HepG2 (cell line): ENCODE results near the gene SLC12A2. TPM values are rescaled to one million over a fixed set of nuclear protein-coding genes. Genes with fewer than 3 reads are reported as not detected.

Source experiments
- ATAC-seq: fragments of 200-7000 bp; cut with Tn5 transposase; 3 replicates; pipeline ENCODE4 v1.9.1; 2020; ENCODE audit warnings: mild to moderate bottlenecking, moderate library complexity
- BruUV-seq: library from RNA; stranded (reverse); fragments of 400-500 nt; replicated peaks from 2 replicates; lab custom pipeline; 2021; lab: Mats Ljungman, UMichigan
- CTCF ChIA-PET: fragments of 300-600 bp; formaldehyde crosslinking; extraction: SDS; loops from one replicate; lab custom pipeline; 2021; ENCODE audit warnings: low total read pairs, inconsistent platforms, low intra/inter-chr PET ratio; lab: Yijun Ruan, JAX
- POLR2A ChIA-PET: fragments of 350-600 bp; sonication (Branson Sonifier 250); formaldehyde crosslinking; loops from one replicate; lab custom pipeline; 2020; ENCODE audit warnings: antibody characterized with exemption, inconsistent platforms; lab: Yijun Ruan, JAX
- DNase-seq: peaks from one replicate; pipeline ENCODE4 v3.0.0-alpha.2; 2015; ENCODE audit warnings: low spot score
- FAIRE-seq: peaks from 3 replicates; lab custom pipeline; 2011; peaks lifted over from hg19 to GRCh38; lab: Jason Lieb, UNC
- H2AFZ ChIP-seq: one replicate; pipeline ENCODE4 v1.6.1; 2011; ENCODE audit warnings: low read length, inconsistent platforms
- H3K27ac ChIP-seq: fragments of 300-600 bp; 3 replicates; pipeline ENCODE4 v1.8.0; 2011; ENCODE audit warnings: mixed run types, mild to moderate bottlenecking, mixed read lengths, low read length, inconsistent platforms; ENCODE audit not compliant: insufficient read depth; ENCODE audit errors: extremely low read length
- H3K27me3 ChIP-seq, 2 experiments: fragments of 200-600 bp in 1 of 2; 2 replicates in 1 of 2; 3 replicates in 1 of 2; pipeline versions ENCODE4 v1.6.0 to v1.8.0; 2011; ENCODE audit warnings: low read length in 2 of 2, mild to moderate bottlenecking in 2 of 2, moderate library complexity in 2 of 2, inconsistent platforms in 1 of 2; ENCODE audit not compliant: insufficient read depth in 2 of 2, control insufficient read depth in 1 of 2
- H3K36me3 ChIP-seq, 2 experiments: fragments of 200-600 bp in 1 of 2; replicated peaks in 1 of 2; 2 replicates in 1 of 2; 3 replicates in 1 of 2; pipeline versions ENCODE4 v1.5.1 to v1.8.0; 2011; ENCODE audit warnings: low read length in 2 of 2, inconsistent platforms in 1 of 2; ENCODE audit not compliant: insufficient read depth in 2 of 2, control insufficient read depth in 1 of 2
- H3K4me1 ChIP-seq: 2 replicates; pipeline ENCODE4 v1.5.1; 2012; ENCODE audit warnings: low read length, inconsistent platforms; ENCODE audit not compliant: insufficient read depth
- H3K4me2 ChIP-seq: 2 replicates; pipeline ENCODE4 v1.6.0; 2011; ENCODE audit warnings: low read depth, low read length, inconsistent platforms
- H3K4me3 ChIP-seq, 3 experiments: fragments of 200-600 bp in 1 of 3; sonication (generic), shearing (Covaris generic) in 1 of 3; replicated peaks in 1 of 3; 2 replicates each; pipeline ENCODE4 v1.5.1; 2011 to 2016; ENCODE audit warnings: low read length in 3 of 3, inconsistent platforms in 2 of 3, low read depth in 2 of 3, mild to moderate bottlenecking in 2 of 3, control low read depth in 1 of 3, mixed read lengths in 1 of 3; ENCODE audit not compliant: insufficient read depth in 1 of 3
- H3K79me2 ChIP-seq: one replicate; pipeline ENCODE4 v1.6.1; 2011; ENCODE audit warnings: low read length, inconsistent platforms; ENCODE audit not compliant: insufficient read depth
- H3K9ac ChIP-seq: 2 replicates; pipeline ENCODE4 v1.6.0; 2011; ENCODE audit warnings: mild to moderate bottlenecking, low read depth, low read length, inconsistent platforms; ENCODE audit not compliant: insufficient read depth
- H3K9me3 ChIP-seq: 2 replicates; pipeline ENCODE4 v1.5.1; 2012; ENCODE audit warnings: mild to moderate bottlenecking, low read length
- H4K20me1 ChIP-seq: 2 replicates; pipeline ENCODE4 v1.6.0; 2011; ENCODE audit warnings: inconsistent platforms, mild to moderate bottlenecking, low read length, moderate library complexity; ENCODE audit not compliant: insufficient read depth
- ASH2L ChIP-seq: fragments of 300-600, 200-600 bp; sonication (generic); IDR thresholded peaks from 2 replicates; pipeline ENCODE4 v1.7.0; 2017; ENCODE audit warnings: low read depth, mild to moderate bottlenecking, moderate library complexity, mixed read lengths, low read length; ENCODE audit not compliant: insufficient read length
- CEBPZ ChIP-seq: IDR thresholded peaks from 2 replicates; pipeline ENCODE4 v1.6.1; 2012; ENCODE audit warnings: low read length, improper control_type of control experiment
- DPF2 ChIP-seq: sonication (generic); formaldehyde crosslinking; IDR thresholded peaks from 2 replicates; pipeline ENCODE4 v1.4.0; 2020; ENCODE audit warnings: mild to moderate bottlenecking, low read depth, missing genetic modification reagents, borderline replicate concordance
- GLI4 ChIP-seq: sonication (generic); formaldehyde crosslinking; IDR thresholded peaks from 2 replicates; pipeline ENCODE4 v1.5.1; 2020; ENCODE audit warnings: missing genetic modification reagents, mild to moderate bottlenecking, moderate library complexity, borderline replicate concordance
- HNF4G ChIP-seq, 2 experiments: sonication (generic) in 1 of 2; formaldehyde crosslinking in 1 of 2; IDR thresholded peaks; 2 replicates each; pipeline versions ENCODE4 v1.4.0 to v1.6.1; 2011 to 2020; ENCODE audit warnings: borderline replicate concordance in 2 of 2, low read depth in 2 of 2, mild to moderate bottlenecking in 2 of 2, low read length in 1 of 2, missing genetic modification reagents in 1 of 2, moderate library complexity in 1 of 2
- MIXL1 ChIP-seq: IDR thresholded peaks from 2 replicates; pipeline ENCODE4 v1.6.1; 2016
- PREB ChIP-seq: sonication (generic); formaldehyde crosslinking; IDR thresholded peaks from 2 replicates; pipeline ENCODE4 v1.4.0; 2020; ENCODE audit warnings: missing genetic modification reagents
- SMC3 ChIP-seq: IDR thresholded peaks from 2 replicates; pipeline ENCODE4 v1.6.1; 2011; ENCODE audit warnings: low read length, improper control_type of control experiment
- TBP ChIP-seq: sonication (generic); formaldehyde crosslinking; IDR thresholded peaks from 2 replicates; pipeline ENCODE4 v1.5.0; 2020; ENCODE audit warnings: missing genetic modification reagents
- ZBTB3 ChIP-seq: sonication (generic); formaldehyde crosslinking; IDR thresholded peaks from 2 replicates; pipeline ENCODE4 v1.4.0; 2020; ENCODE audit warnings: low read depth, mild to moderate bottlenecking, moderate library complexity, missing genetic modification reagents, borderline replicate concordance
- ZNF24 ChIP-seq: fragments of 450-650 bp; IDR thresholded peaks from 2 replicates; pipeline ENCODE4 v1.6.1; 2017; ENCODE audit warnings: antibody characterized with exemption, mild to moderate bottlenecking
- ZNF335 ChIP-seq: sonication (generic); formaldehyde crosslinking; IDR thresholded peaks from 2 replicates; pipeline ENCODE4 v1.4.0; 2020; ENCODE audit warnings: missing genetic modification reagents
- WGBS: methylation state at CpG from one replicate; pipeline ENCODE4 v1.1.6; 2017; ENCODE audit warnings: low lambda C conversion rate; 5-methylcytosine and 5-hydroxymethylcytosine counted together
- in situ Hi-C: cut with HindIII; loops from 2 replicates; pipeline ENCODE4 v1.10.0; 2017; ENCODE audit warnings: low pct_unique_long_range_greater_than_20kb; ENCODE audit not compliant: extremely low pct_ligation_motif_present
- intact Hi-C: fragments of 100-400 bp; cut with micrococcal nuclease; formaldehyde crosslinking; loops from one replicate; pipeline ENCODE4 v1.10.0; 2022; ENCODE audit not compliant: unreplicated experiment
- polyA plus RNA-seq, 8 experiments: library from polyadenylated mRNA; depleted of rRNA in 3 of 8; stranded (reverse) in 7 of 8; unstranded in 1 of 8; fragments of >200 nt; fragmentation: Illumina TruSeq in 4 of 8; extraction: Trizol in 4 of 8; gene quantifications; 2 replicates each; pipeline versions ENCODE4 v1.2.1 to v1.2.3, GENCODE V29; 2011 to 2016; ENCODE audit warnings: low read depth in 4 of 8, missing spikeins in 1 of 8, mixed read lengths in 1 of 8; ENCODE audit not compliant: insufficient read depth in 1 of 8
- total RNA-seq, 5 experiments: library from RNA; depleted of rRNA; stranded (reverse); fragments of >200 nt; fragmentation: Illumina TruSeq; extraction: Trizol; gene quantifications; 2 replicates each; pipeline ENCODE4 v1.2.3, GENCODE V29; 2016; ENCODE audit warnings: low read depth in 1 of 5

The SLC12A2 gene
- total and polyA plus RNA-seq, 2 of the 13 experiments (the other 11 are each of a cell fraction or from before 2014, with no cell fraction given) = 4.0 to 9.7 TPM

GRCh38 chr5:128111818-128112448, 28.4 kb downstream of the SLC12A2 start:
- FAIRE-seq (no peak), ATAC-seq (no peak), DNase-seq (no peak)
- no peak overlapping the region for H3K4me3 ChIP-seq
- no peaks in the 10 kb centered on the region for H3K27me3 ChIP-seq
- H3K4me2 ChIP-seq = no peak overlapping the region
- no peaks in the 10 kb centered on the region for H3K4me1 ChIP-seq
- intact Hi-C loops (no loop called here), in situ Hi-C loops (no loop called here)
- 41% methylated on average over 2 of the region's 2 CpGs for WGBS
- H3K36me3 ChIP-seq = peaks cover 0 to 8% of the 10 kb centered on the region in 2 experiments; a peak in 1 of 5 replicates
- H4K20me1 ChIP-seq = no peaks in the 10 kb centered on the region
- no TSS peak for BruUV-seq
- no peaks in the 10 kb centered on the region for H3K9me3 ChIP-seq
- POLR2A ChIA-PET = no interaction called here
- CTCF ChIA-PET = no interaction called here
- TF ChIP-seq PREB (CRISPR knock-in tag) (no peak), MIXL1 (CRISPR knock-in tag) (no peak), ZNF24 (no peak), HNF4G (IDR thresholded peaks at IDR 0.05; ENCODE audit: borderline replicate concordance, low read depth, low read length) (no peak), HNF4G (CRISPR knock-in tag; IDR thresholded peaks at IDR 0.05; ENCODE audit: borderline replicate concordance, low read depth) (no peak), TBP (no peak), SMC3 (no peak), GLI4 (no peak)
- H3K9ac ChIP-seq = no peak overlapping the region
- no peak overlapping the region for H2AFZ ChIP-seq
- H3K27ac ChIP-seq = no peak overlapping the region
- H3K79me2 ChIP-seq = no peaks in the 10 kb centered on the region

DNA sequence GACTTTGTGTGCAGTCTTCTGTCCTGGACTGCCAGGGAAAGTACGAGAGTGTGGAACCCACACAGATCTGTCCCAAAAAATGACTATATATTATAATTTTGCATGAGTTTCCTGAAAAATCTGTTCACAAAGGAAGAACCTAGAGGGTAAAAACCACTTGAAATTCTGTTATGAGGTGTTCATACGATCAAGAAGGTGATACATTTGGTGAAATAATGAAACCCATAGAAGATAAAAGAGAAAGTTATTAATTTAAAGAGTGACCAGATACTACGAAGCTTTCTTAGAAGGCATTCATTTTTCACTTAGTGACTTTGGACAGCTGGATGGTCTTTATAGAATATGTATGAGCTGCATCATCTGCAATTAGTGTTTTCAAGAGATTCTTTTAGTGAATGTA, 32.9 kb downstream of the SLC12A2 start:
- WGBS = 54% methylated on average over 3 of the region's 3 CpGs
- no peak overlapping the region for H2AFZ ChIP-seq
- no peak for FAIRE-seq
- no peak overlapping the region for H3K27ac ChIP-seq
- no peaks in the 10 kb centered on the region for H3K4me1 ChIP-seq
- H3K79me2 ChIP-seq = no peaks in the 10 kb centered on the region
- H3K27me3 ChIP-seq = no peaks in the 10 kb centered on the region
- peaks cover 0 to 8% of the 10 kb centered on the region in 2 experiments; a peak in 1 of 5 replicates for H3K36me3 ChIP-seq
- in situ Hi-C loops = no loop called here
- H3K4me2 ChIP-seq = no peak overlapping the region
- TF ChIP-seq ASH2L (no peak), DPF2 (no peak), ZNF335 (CRISPR knock-in tag) (no peak), ZBTB3 (CRISPR knock-in tag) (no peak), CEBPZ (no peak)
- no peaks in the 10 kb centered on the region for H4K20me1 ChIP-seq
- CTCF ChIA-PET = no interaction called here
- no peak overlapping the region for H3K4me3 ChIP-seq
- H3K9me3 ChIP-seq = no peaks in the 10 kb centered on the region
- intact Hi-C loops = no loop called here
- DNase-seq = no peak
- ATAC-seq = no peak
- no peak overlapping the region for H3K9ac ChIP-seq
- POLR2A ChIA-PET = no interaction called here
- no TSS peak for BruUV-seq
